Inflammatory macrophage treated with lipopolysaccharide for 4 hours (primary cell): Measurements from ENCODE around the gene RBL1.
"Not testable (repeated sequence)": the region's sequence is repeated elsewhere in the genome, so short reads cannot be mapped to it uniquely, and the experiment has no call there.

Source experiments
- DNase-seq: peaks from one replicate; pipeline ENCODE4 v3.0.0-alpha.2; 2020

Gene RBL1

DNA sequence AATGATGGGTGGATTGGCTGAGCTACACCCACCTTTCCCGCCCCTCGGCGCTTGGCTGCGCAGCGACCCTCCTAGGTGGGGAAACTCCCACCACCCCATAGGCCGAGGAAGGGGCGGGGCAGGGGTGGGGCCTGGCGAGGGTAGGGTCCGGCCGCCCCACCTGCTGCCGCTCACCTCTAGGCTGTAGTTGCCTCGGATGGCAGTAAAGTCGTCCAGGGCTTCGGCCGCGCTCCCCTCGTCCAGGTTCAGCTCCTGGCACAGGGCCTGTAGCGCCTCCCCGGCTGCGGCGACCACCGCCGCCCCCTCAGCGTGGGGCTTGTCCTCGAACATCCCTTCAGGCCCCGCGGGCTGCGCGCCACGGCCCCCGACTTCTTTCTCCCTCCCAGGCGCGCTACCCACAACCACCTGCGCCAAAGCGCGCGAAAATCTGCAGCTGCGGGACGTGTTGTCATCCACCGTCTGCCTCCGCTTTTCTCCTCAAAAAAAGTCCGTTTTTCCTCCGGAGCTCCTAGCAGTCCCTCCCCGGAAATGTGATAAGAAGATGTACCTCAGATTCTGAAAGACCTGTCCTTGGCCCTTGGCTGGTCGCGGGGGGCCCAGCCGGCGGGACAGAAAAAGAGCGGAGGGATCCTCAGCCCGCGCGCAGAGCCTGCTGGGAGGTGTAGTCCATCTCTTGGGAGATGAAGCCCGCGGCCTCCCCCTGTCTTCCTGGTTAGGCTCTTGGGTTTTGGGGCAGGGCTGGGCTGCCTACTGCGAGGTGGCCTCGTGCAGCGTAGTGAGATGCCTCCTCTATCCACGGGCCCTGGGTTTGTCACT, at the start of gene RBL1:
TSS of gene RBL1 (minus strand) at position 399 of the 816 bp plus-strand sequence. CDS start at position 330, 69 bp downstream.
- DNase-seq = peak; percentile 73

DNA sequence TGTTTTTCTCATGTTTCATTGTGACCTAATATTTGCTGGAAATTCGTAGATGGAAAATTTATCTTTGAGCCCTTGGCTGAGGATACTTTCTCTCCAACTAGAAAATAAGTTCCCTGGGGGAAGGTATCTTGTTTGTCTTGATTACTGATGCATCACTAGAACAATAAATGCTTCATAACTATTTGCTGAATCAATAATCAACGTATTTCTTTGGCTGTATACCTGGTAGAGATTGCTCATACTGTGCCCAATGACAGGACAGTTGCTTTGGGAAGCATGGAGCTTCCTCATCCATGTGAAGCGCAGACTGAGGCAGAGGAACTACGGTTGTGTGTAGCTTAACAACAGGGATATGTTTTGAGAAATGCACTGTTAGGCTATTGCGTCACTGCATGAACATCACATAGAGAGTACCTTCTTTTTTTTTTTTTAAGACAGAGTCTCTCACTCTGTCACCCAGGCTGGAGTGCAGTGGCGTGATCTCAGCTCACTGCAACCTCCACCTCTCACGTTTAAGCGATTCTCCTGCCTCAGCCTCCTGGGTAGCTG, 49.1 kb upstream of the RBL1 start:
- peak; percentile 53 for DNase-seq

GRCh38 chr20:37142708-37143107, 46.9 kb upstream of the RBL1 start:
- DNase-seq = no peak

DNA sequence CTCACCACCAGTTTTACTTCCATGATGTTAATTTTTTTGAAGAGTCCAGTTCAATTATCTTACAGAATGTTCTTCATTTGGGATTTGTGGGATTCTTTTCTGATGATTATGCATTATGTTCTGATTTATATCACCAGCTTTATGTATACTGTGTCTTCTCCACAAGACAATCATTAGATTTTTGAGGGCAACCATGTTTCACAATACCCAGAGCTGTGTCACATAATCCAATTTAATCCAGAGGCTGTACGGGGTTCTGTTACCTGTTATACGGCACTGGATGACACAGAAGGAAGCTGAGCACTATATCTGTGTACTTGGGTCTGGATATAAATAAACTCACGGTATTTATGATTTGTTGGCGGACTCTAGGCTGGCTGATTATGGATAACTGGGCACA, 41.8 kb upstream of the RBL1 start:
- DNase-seq = no peak

DNA sequence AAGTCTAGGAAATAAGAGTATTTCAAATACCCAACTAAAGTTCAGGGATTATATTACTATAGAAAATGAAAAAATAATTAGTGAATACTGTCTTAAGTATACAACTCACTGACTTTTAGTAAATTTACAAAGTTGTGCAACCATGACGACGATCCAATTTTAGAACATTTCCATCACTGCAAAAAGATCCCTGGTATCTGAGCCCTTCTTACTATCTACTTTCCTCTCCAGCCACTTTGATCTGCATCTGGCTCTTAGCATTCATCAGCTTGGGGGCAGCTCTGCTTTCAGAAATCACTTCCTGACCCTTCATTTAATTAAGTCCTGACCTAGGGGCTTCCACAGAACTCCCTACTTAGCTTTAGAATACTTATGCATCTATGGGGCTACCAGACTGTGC, 38.2 kb upstream of the RBL1 start:
- DNase-seq = no peak

DNA sequence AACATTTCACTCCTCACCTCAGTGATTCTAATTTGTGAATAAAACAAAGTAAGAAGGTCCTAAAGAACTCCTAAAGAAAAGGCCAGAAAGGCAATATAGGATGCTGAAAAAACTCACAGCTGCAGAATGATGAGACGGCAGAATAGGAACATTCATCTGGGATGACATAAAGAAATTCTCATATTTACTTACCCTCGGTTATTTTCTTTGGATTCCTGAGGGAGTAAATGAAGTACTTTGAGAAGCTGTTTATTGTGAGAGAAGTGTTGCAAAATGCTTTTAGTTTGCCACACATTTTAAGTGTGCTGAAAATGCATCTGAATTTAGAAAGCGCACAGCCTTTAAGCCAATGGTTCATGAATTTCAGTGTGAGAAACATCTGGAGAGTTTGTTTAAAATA, 35.7 kb upstream of the RBL1 start:
- no peak for DNase-seq

- no peak for DNase-seq
These were observed 33.0 kb upstream of the RBL1 start for GRCh38 chr20:37128803-37129202.

GRCh38 chr20:37126290-37126689, 30.5 kb upstream of the RBL1 start:
- not testable (repeated sequence) for DNase-seq

DNA sequence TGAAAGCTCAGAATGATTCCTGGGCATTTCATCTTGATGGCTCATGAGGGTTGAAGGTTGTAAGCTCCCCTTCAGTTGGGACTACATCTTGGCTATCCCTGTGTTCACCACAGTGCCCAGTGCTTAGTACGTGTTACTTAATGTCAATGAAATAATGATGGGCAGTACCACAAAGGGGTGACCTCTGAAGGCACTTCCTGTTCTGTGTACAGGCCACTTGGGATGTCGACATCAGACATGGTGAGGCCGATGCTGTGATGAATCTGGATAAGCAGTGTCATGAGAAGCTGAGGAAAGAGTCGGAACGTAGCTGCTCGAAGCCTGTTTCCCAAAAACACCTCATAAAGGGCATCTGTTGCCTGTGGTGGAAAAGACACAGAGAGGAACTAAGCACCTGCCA, 27.6 kb upstream of the RBL1 start:
- DNase-seq = peak; percentile 95

DNA sequence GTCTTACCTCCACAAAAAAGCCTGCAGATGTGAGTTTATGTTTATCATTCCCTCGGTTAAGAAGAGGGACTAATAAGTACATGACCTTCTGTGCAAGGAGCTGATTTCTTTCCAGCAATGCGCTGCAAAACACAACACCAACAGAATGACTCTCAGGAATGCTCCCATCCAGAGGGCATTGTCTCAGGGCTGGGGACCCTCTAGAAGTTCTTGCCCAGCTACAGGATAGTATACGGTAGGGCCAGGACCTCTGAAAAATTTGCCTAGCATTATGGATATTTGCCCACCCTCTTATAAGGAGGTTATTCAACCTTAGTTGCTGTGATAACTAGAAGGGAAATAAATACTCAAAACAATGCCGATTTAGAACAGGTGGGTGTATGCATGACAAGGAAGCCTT, 24.7 kb upstream of the RBL1 start:
- DNase-seq = no peak

- DNase-seq = no peak
These were observed 23.7 kb upstream of the RBL1 start for GRCh38 chr20:37119356-37120036.

DNA sequence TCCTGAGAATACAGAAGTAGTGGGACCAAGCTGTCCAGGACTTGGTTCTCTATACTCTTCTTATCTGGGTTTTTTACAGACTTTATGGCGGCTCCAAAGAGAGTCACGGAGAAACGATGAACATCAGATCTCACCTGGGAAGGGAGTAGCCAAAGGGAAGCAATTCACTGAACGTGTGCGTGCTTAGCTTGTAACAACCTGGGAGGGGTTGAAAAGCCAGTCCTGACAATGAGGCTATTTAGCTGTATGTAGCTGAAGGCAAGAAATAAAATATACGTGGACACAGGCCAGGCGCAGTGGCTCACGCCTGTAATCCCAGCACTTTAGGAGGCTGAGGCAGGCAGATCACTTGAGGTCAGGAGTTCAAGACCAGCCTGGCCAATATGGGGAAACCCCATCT, 18.2 kb upstream of the RBL1 start:
- no peak for DNase-seq

- no peak for DNase-seq
These were observed 16.2 kb upstream of the RBL1 start for GRCh38 chr20:37111926-37112455.

- DNase-seq = no peak
These were observed 12.9 kb upstream of the RBL1 start for GRCh38 chr20:37108676-37109075.

- DNase-seq = no peak
These were observed 6.8 kb upstream of the RBL1 start for GRCh38 chr20:37102571-37102970.

DNA sequence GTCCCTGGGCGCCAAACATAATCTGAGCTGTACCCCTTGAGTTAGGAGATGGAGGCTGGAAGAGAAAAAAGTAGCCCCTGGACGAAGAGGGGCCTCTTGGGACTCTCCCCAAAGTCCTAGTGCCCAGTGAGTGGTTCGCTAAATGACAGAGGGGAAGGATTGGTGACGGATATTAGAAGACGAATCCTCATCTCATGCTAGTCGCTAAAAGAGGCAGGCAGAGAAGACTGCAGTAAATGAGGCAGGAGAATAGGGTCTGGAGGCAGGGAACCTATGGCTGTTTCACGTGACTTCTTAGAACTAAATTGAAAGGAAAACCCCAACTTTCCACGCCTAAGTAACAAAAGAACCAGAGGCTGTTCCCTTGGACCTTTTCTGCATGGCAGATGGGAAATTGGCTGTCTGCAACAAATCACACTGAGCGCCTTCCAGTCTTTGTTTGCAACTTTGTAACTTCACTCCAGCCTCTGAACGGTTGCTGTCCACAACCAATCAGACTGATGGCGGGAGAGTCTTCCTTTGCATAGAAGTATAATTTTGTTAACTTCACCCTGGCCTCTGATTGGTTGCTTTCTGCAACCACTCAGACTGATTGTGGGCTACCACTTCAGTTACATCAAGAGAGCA, 731 bp upstream of the RBL1 start:
- no peak for DNase-seq

GRCh38 chr20:37095108-37095598, 644 bp downstream of the RBL1 start:
- peak; percentile 25 for DNase-seq

GRCh38 chr20:37090407-37090806, 5.4 kb downstream of the RBL1 start:
- DNase-seq = peak; percentile 89

DNA sequence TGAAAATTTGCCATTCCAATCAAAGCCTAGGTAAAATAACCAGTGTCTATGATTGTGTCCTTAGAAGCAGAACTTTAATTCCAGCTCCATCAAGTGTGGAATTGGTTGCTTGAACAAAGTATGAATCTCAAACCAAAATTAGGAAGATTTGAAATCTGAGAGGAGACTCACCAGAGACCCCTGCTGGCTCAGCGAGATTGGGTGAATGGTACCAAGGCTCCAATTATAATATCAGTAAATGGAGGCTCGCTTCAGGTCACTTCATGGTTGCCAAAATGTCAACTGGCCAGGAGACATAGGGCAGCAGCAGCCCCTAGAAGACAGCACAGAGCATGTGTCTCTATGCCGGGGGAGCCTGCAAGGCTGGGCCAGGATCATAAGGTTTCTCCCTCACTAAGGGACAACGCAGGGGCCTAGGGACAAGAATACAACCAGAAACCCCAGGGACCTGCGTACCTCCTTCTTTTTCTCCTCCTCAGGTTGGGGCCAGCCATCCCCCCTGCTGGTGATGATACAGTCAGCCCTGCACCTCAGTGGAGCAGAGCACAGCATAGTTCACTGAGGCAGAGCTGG, 14.0 kb downstream of the RBL1 start:
- DNase-seq = peak; percentile 12

DNA sequence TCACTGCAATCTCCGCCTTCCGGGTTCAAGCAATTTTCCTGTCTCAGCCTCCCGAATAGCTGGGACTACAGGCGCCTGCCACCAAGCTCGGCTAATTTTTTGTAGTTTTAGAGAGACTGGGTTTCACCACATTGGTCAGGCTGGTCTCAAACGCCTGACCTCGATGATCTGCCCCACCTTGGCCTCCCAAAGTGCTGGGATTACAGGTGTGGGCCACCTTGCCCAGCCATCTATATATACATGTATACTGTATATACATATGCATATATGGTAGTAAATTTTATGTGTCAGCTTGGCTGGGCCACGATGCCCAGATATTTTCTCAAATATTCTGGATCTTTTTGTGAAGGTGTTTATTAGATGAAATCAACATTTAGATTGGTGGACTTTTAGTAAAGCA, 18.8 kb downstream of the RBL1 start:
- DNase-seq = no peak

- DNase-seq = no peak
These were observed 19.7 kb downstream of the RBL1 start for GRCh38 chr20:37075932-37076685.
